Temporal lobe (tissue), 2 donors: Measurements from ENCODE around the gene ANP32A. TPM values are rescaled to one million over a fixed set of nuclear protein-coding genes. Genes with fewer than 3 reads are reported as not detected.

Experiments
- small RNA-seq: library from RNA; depleted of rRNA; stranded (forward); fragments of <200 nt; gene quantifications from one replicate; pipeline ENCODE3, GENCODE V24; 2014; ENCODE audit warnings: low replicate concordance
- total RNA-seq: library from RNA; depleted of rRNA; stranded (reverse); fragments of >200 nt; gene quantifications from one replicate; pipeline ENCODE4 v1.2.3, GENCODE V29; 2014

The ANP32A gene
- total RNA-seq, 1 donor from 2014 or later: 85.8 TPM

Small RNA genes lying within 50 kb of the gene (small RNA-seq; reads per million reads assigned to genes)
- not detected for gene MIR4312

Other genes starting within 250 kb of the ANP32A start
- gene CORO2B, start 241.9 kb downstream of the ANP32A start, total RNA-seq: 28.0 TPM
- gene SPESP1, start 109.6 kb upstream of the ANP32A start, total RNA-seq: 0.25 TPM
- gene NOX5, start 193.8 kb upstream of the ANP32A start, total RNA-seq: not detected